Stimulated activated CD4-positive, alpha-beta T cell treated with anti-CD3 and anti-CD28 coated beads, Interleukin-12 subunit alpha, Interleukin-12 subunit beta, amount 100 ng/mL, for 24 hours (primary cell): ENCODE measurements around the gene ST6GALNAC1.
A peak's percentile ranks its signal among the peaks of the same experiment; 100 is the strongest.
"Not testable (repeated sequence)": the region's sequence is repeated elsewhere in the genome, so short reads cannot be mapped to it uniquely, and the experiment has no call there.

Source experiments
- DNase-seq, 2 experiments: peaks; one replicate each; pipeline ENCODE4 v3.0.0-alpha.2; 2020; ENCODE audit warnings: low read depth in 2 of 2

ST6GALNAC1 gene

DNA sequence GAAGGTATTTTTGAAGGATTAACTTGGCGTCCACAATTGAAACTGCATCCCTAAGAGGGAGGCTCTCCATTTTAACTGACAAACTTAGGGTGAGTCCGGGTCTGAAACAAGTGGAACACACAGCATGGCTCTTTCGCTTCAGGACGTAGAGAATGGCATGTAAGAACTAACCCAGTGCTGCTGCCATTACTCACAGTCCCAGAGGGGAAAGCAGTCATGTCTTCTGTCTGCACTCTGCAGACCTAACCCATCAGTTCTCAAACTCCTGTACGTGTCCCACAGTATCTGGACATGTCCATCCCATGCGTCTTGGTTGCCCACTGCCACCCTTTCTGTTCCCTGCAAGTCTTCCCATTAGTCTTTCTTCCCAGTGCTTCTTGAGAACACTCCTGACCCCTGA is 563 bp downstream of the ST6GALNAC1 start:
- no peak for DNase-seq

DNA sequence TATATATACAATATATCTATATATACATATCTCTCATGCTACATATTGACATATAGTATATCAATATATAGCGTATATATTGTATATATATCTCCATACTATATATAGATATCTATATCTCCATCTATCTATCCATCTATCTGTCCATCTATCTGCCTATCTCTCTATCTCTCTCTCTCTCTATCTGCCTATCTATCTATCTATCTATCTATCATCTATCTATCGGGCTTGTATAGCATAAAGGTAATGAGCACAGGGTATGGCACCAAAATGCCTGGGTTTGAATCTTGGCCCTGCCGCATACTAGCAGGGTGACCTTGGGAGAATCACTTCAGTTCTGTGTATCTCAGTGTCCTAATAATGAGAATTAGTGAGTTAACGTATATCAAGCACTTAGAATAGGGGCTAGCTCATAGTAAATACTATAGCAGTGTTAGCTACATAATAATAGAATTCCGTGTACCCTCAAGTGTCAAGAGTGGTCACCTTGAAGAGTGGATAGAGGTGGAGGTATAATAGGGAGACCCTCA is 1.5 kb downstream of the ST6GALNAC1 start:
- DNase-seq, result no peak

DNA sequence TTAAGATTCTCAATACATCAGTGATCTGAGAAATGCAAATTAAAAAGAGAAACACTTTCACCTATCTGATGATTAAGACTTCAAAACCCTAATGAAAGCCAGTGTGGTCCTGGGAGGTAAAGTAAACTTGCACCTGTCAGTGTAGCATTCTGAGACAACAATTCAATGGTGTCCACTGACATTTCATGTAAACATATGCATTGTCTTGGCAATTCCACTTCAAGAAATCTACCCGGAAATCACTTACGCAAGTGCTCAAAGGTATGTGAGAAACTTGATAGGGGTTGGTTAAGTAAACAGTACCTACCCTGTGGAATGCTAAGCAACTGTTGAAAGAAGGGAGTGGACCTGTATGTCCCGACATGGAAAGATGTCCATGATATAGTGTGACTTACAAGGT is 2.1 kb downstream of the ST6GALNAC1 start:
- no peak for DNase-seq

DNA sequence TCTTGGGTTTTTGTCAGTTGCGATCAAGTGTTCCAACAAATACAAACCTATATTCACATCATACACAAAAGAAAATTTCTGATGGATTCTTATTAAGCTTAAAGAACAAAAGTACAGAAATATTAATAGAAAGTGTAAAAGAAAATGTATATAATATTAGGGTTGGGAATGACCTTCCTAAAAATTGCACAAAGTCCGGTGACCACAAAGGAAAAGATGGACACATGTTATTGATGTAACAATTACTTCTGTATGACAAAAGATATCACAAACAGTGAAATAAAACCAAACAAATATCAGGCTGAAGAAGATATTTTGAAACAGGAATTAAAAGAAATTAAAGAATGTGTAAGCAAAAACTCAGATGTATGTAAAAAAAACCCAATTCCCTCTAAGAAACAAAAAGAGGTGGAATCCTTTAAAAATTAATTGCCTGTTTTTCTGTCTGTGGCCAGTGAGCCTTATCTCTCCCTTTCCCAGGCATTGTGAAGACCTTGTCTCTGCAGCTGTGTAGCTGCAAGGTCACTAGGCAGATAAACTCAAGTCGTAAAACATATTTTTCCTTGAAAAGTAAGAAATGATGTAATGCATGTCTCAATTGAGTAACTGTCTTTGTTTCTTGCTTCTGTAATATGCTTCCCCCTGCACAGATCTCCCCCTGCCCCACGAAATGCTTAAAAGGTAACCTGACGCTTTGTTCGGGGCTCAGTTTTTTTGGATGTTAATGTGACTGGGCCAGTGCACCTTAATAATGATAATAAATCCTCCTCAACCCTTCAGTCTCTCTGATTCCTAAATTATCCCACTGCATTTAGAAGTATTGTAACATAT is 2.8 kb downstream of the ST6GALNAC1 start:
- DNase-seq, result no peak

DNA sequence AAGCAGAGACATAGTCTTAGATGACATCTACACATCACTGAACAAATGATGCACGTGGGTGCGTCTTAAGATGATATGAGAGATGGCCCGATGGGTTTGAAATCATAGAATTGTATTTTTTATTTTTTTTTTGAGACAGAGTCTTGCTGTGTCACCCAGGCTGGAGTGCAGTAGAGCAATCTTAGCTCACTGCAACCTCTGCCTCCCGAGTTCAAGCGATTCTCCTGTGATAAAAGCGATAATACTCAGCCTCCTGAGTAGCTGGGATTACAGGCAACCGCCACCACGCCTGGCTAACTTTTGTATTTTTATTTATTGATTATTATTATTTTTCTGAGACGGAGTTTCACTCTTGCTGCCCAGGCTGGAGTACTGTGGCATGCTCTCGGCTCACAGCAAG is 5.3 kb downstream of the ST6GALNAC1 start:
- no peak for DNase-seq

DNA sequence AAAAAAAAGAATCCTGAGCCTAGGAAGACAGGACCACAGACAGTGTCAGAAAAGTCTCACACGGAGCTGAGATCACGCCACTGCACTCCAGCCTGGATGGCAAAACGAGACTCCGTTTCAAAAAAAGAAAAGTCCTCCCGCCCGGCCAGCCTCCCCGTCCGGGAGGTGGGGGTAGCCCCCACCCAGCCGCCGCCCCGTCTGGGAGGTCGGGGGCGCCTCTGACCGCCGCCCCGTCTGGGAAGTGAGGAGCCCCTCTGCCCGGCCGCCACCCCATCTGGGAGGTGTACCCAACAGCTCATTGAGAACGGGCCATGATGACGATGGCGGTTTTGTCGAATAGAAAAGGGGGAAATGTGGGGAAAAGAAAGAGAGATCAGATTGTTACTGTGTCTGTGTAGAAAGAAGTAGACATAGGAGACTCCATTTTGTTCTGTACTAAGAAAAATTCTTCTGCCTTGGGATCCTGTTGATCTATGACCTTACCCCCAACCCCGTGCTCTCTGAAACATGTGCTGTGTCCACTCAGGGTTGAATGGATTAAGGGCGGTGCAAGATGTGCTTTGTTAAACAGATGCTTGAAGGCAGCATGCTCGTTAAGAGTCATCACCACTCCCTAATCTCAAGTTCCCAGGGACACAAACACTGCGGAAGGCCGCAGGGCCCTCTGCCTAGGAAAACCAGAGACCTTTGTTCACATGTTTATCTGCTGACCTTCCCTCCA is 6.9 kb downstream of the ST6GALNAC1 start:
- DNase-seq, result not testable (repeated sequence)

DNA sequence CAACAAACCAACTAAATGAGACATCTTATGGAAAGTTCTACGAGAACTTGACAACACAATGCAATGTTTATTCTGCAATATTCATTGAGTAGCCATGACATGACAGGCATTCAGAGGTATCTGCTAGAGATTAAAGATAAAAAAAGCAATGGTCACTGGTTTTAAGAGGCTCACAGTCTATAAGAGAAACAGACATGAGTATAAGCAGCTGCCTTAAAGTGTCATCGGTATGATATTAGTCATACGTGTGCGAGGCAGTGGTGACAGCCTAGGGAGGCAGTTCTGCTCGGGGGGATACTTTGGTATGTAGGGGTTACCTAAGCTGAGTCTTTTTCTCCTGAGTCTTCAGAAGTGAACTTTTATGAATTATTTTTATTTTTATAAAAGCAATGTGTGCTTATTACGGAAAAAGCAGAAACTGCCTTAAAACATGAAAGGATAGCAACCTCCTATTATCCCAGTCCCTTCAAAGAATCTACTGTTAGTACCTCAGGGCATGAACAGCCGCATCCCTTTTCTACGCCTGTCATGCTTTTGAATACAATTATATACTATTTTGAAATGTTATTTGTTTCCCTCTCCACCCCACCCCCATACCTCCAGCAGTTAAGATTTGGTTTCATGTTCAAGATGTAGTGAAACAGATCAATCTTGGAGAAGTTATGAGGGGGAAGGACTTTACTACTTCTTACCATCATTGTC is 7.7 kb downstream of the ST6GALNAC1 start:
- no peak for DNase-seq

DNA sequence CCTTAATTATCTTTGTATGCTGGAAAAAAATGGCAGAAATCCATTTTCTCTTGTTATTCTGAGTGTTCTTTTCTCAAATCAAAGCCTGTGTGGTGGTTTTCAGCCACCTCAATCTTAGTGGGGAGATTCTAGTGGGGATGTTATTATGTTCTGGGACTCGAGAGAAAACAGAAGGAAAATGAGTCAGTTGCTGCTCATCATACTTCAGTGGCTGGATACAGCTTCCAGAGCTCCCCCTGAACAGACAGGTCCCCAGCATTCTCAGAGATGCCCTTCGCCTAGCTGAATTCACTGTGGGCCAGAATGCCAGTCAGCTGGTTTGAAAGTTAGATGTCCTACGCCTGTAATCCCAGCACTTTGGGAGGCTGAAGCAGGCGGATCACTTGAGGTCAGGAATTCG is 8.5 kb downstream of the ST6GALNAC1 start:
- DNase-seq, result no peak

DNA sequence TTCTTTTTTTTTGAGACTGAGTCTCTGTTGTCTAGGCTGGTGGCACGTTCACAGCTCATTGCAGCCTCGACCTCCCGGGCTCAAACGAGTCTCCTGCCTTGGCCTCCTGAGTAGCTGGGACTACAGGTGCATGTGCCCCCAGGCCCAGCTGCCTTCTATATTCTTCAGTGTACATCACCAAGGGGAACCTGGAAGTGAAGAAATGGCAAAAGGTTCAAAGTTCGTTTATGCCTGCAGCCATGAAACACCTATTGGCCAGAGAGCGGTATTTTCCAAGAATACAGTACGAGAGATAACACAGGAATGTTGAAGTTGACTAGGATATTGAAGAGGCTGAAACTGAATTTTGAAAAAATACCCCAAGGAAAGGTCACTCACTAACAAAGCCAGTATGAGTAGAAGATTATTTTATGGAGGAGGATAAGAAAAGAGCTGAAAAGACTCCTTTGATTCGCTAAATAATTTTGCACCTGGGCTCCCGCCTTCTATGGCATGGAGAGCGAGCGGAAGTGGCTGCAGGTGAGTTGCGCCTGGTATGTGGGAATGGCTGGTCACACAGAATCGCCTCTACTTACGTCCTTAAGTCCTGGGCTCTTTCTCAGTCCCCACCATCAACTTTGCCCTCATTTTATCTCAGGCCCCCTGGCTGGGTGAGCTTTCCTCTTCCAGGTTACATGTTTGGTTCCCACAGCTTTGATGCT is 9.8 kb downstream of the ST6GALNAC1 start:
- no peak for DNase-seq

DNA sequence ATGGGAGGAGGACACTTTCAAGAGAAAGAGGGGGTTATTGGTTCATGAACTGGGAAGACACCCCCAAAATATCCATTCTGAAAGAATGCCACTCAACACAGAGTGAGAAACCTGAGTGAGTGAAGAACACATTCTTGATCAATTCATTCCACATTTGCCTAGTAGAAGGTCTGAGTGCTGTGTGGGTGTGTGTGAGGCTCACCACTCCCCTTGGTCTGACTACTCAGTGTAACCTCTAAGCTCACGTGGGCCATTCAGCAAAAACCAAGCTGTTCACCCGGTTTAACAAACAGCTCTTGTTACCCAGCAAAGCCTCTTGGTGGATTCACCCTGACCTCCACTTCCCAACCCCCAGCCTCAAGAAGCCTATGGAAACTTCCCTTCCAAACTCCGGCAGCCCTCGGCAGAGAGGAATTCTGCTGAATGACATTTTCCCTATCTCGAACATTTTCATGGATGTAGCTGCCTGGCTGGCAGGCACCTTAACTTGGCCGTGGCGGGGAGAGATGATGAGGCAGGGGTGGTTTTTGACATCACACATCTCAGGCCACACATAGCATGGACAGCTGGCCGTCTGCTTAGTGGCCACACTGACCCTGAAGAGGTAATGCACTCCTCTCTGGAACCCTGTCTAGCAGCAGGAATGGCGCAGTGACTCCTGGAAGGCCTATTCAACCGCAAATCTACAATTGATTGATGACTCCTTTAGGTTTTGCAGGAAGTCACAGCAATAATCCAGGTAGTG is 11.6 kb downstream of the ST6GALNAC1 start:
- no peak for DNase-seq

DNA sequence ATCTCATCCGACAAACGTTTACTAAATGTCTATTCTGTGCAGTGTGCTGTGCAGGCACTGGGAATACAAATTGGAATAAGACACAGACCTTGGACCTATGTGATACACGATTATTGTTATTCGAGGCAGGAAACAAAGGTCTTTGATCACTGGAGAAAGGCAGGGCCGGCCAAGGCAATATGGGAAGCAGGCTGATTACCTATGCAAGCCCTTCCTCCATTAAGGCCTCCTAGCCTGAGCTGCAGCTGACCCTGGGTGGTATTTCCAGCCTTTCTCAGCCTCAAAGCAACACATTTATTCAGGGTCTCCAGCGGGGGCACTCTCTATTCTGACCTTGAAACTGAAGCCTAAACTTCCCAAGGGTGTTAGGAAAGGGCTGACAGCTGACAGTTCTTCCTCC is 13.4 kb downstream of the ST6GALNAC1 start:
- DNase-seq, result no peak

DNA sequence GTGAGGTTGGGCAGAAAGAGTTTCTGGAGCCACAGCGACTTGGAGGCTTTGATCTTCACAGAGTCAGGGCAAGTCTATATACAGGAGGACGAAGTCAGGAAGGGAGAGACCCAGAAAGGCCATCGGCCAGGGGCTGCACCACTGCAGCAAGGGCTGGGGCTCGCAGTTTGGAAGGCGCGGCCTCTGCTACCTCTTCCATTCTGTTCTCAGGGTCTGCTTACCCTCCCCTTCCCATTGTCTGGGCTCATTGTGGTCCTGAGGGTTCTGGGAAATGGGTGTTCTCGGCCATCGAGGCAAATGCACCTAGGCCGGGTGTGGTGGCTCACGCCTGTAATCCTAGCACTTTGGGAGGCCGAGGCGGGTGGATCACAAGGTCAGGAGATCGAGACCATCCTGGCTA is 16.0 kb downstream of the ST6GALNAC1 start:
- DNase-seq, result no peak

DNA sequence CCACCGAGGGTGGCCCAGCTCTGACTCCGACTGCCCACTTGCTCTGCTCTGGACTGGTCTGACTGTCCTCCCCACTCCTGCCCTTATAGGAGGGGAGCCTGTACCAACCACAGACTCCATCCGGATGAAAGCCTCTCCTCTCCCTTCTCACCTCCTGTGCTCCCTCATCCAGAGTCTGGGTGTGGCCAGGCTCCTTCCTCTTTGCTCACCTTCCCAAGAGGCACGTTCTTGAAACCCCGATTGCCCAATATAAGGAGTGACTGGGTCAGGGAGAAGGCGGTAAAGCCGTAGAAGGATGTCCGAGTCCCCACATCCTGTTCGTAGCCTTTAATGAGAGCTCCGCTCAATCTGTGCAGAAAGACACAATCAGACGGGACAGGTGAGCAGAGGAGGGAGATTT is 17.1 kb downstream of the ST6GALNAC1 start:
- DNase-seq, result no peak

DNA sequence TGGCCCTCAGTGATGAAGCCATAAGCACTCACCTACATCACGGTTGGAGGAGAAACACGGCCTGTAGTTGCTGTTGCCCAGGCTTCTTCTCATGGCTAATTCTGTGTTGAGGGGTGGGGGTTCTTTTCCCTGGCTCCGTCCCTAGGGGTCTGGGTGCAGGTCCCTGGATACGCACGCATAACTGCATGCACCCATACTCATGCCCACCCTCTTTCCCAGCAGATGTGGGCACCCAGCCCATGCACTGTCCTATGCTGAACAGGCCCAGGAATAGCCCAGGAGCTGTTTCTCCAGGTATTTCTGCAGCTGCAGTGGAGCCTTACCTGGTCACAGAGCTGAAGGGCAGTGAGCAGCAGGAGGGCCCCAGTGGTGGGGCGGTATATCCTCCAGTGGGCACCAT is 18.1 kb downstream of the ST6GALNAC1 start:
- DNase-seq, result no peak

DNA sequence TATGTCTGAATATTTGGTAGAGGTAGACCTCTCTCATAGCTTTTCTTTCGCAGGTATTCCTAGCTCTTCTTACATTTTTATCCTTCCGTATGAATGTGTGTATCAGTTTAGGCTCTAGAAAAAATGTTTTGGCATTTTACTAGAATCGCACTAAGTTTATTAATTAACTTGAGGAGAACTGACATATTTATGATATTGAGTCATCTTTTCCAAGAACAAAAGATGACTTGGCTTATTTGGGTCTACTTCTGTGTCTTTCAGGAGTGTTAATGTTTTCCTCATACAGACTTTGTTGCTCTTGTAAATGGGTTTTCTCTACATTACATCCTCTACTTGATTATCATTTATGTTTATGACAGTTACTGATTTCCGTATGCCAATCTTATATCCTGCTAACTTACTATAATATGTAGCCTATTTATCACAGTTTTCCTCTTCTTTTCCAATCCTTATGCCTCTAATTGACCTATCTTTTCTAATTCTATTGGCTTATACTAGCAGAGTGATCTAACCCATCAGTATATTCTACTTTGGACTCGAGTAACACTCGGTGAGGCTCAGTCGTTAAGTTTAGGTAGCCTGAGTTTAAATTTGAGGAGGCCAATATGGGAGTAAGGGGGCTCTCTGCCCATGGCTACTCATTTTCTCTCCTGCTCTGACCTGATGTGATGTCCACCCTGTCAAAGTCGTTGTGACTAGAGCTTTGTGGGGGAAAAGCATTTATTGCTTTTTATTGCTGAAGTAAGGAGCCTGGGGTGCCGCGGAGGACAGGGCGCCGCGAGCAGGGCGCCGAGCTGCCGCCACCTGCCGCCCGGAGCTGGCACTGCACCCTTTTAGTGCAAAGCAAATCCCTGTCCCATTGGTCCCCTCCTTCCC is 20.0 kb downstream of the ST6GALNAC1 start:
- DNase-seq, result peak; percentile 54 to 71

DNA sequence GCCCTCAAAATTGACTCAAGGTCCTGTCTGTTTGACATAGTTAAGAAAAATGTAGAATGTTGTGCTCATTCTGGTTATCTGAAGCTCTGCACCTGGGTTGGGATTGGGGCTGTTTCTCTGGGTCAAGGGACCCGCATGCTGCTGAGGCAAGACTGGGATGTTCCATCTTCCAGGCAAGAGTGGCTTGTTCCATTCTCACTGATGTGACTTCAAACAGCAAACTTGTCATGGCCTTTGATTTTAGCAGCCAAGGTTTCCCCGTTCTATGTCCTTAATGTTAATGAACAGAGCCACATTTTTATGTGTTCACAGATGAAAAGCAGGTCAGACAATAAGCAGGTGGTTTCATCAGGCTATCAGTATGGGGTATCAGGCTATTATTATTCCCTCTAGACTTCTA is 25.7 kb downstream of the ST6GALNAC1 start:
- DNase-seq, result no peak

DNA sequence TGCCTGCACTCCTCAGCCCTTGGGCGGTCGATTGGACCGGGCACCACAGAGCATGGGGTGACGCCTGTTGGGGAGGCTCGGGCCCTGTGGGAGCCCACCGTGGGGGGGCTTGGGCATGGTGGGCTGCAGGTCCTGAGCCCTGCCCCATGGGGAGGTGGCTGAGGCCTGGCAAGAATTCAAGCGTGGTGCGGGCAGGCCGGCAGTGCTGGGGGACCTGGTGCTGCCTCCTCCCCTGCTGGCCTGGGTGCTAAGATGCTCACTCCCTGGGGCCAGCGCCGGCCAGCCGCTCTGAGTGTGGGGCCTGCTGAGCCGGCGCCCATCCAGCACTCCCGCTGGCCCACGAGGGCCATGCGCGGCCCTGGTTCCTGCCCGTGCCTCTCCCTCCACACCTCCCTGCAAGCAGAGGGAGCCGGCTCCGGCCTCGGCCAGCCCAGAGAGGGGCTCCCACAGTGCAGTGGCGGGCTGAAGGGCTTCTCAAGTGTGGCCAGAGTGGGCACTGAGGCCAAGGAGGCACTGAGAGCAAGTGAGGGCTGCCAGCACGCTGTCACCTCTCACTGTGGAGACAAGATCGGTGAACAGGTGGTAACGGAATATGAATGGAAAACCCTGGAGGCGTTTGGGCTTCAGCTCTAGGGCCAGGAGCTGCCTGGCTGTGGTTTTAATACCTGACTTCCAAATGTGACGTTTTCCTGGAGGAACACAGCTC is 28.5 kb downstream of the ST6GALNAC1 start:
- no peak for DNase-seq

DNA sequence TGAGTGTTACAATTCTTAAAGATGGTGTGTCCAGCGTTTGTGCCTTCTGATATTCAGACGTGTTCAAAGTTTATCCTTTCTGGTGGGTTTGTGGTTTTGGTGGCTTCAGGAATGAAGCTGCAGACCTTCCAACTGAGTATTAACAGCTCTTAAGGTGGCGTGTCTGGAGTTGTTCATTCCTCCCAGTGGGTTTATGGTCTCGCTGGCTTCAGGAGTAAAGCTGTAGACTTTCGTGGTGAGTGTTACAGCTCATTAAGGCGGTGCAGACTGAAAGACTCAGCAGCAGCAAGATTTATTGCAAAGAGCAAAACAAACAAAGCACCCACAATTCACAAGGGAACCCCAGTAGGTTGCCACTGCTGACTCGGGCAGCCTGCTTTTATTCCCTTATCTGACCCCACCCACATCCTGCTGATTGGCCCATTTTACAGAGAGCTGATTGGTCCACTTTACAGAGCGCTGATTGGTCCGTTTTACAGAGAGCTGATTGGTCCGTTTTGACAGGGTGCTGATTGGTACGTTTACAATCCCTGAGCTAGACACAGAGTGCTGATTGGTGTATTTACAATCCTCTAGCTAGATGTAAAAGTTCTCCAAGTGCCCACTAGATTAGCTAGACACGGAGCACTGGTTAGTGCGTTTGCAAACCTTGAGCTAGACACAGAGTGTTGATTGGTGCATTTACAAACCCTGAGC is 29.3 kb downstream of the ST6GALNAC1 start:
- DNase-seq, result not testable (repeated sequence)
